Ishikawa (cell line): ENCODE results near the gene ASTN2.

Experiments used
- TAF1 ChIP-seq: IDR thresholded peaks from 2 replicates; pipeline ENCODE4 v1.6.1; 2012; ENCODE audit warnings: low read depth, mild to moderate bottlenecking
- TF ChIP-seq, protein P1 (sequence below): IDR thresholded peaks from 2 replicates; pipeline ENCODE4 v1.6.1; 2012
- TF ChIP-seq, protein P2 (sequence below): IDR thresholded peaks from 2 replicates; pipeline ENCODE4 v1.6.1; 2012; ENCODE audit warnings: low read depth, mild to moderate bottlenecking

DNA sequence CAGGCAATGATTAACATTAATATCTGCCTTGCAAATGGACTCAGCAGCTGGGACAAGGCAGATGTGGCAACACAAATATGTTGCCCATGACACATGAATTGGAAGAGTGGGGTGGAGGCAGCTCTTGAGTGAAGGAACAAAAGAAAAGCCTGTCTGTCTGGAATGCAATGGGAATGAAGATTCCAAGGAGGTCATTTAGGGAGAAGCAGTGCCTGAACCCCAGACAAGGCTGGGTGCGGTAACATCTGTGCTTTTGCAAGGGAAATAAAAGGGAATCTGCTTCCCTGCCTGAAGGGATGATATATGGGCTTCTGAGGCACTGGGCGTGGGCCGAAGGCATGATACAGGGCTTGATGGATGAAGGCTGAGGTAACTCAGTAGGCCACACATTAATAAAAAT, 821.9 kb downstream of the ASTN2 start:
- no peak for TF ChIP-seq TAF1
- TF ChIP-seq, protein P1, sequence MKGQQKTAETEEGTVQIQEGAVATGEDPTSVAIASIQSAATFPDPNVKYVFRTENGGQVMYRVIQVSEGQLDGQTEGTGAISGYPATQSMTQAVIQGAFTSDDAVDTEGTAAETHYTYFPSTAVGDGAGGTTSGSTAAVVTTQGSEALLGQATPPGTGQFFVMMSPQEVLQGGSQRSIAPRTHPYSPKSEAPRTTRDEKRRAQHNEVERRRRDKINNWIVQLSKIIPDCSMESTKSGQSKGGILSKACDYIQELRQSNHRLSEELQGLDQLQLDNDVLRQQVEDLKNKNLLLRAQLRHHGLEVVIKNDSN, result no peak
- TF ChIP-seq, protein P2, sequence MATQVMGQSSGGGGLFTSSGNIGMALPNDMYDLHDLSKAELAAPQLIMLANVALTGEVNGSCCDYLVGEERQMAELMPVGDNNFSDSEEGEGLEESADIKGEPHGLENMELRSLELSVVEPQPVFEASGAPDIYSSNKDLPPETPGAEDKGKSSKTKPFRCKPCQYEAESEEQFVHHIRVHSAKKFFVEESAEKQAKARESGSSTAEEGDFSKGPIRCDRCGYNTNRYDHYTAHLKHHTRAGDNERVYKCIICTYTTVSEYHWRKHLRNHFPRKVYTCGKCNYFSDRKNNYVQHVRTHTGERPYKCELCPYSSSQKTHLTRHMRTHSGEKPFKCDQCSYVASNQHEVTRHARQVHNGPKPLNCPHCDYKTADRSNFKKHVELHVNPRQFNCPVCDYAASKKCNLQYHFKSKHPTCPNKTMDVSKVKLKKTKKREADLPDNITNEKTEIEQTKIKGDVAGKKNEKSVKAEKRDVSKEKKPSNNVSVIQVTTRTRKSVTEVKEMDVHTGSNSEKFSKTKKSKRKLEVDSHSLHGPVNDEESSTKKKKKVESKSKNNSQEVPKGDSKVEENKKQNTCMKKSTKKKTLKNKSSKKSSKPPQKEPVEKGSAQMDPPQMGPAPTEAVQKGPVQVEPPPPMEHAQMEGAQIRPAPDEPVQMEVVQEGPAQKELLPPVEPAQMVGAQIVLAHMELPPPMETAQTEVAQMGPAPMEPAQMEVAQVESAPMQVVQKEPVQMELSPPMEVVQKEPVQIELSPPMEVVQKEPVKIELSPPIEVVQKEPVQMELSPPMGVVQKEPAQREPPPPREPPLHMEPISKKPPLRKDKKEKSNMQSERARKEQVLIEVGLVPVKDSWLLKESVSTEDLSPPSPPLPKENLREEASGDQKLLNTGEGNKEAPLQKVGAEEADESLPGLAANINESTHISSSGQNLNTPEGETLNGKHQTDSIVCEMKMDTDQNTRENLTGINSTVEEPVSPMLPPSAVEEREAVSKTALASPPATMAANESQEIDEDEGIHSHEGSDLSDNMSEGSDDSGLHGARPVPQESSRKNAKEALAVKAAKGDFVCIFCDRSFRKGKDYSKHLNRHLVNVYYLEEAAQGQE, result no peak
